SK-N-MC (cell line): ENCODE data around the gene SEMA4B.
"Not testable (repeated sequence)": the region's sequence is repeated elsewhere in the genome, so short reads cannot be mapped to it uniquely, and the experiment has no call there.

ENCODE experiments used
- DNase-seq: peaks from one replicate; pipeline ENCODE4 v3.0.0-alpha.2; 2011; ENCODE audit warnings: low read depth, low spot score
- H3K27ac ChIP-seq: fragments of 200-600 bp; sonication (generic); 2 replicates; pipeline ENCODE4 v1.5.1; 2016; ENCODE audit warnings: mixed run types
- H3K36me3 ChIP-seq: fragments of 200-600 bp; sonication (generic); 2 replicates; pipeline ENCODE4 v1.6.1; 2017; ENCODE audit warnings: antibody characterized with exemption, low read length, mixed read lengths; ENCODE audit not compliant: insufficient read depth
- H3K4me3 ChIP-seq: fragments of 200-600 bp; sonication (generic); 2 replicates; pipeline ENCODE4 v1.5.1; 2016
- H3K9ac ChIP-seq: fragments of 200-600 bp; sonication (generic); 2 replicates; pipeline ENCODE4 v1.8.0; 2017; ENCODE audit warnings: mixed run types, mixed read lengths; ENCODE audit not compliant: insufficient read length
- H3K9me3 ChIP-seq: fragments of 200-600 bp; sonication (generic); 2 replicates; pipeline ENCODE4 v1.6.1; 2017; ENCODE audit warnings: low read depth, mild to moderate bottlenecking, antibody characterized with exemption, low read length, moderate library complexity, mixed read lengths
- EZH2 ChIP-seq: fragments of 200-600 bp; sonication (generic); IDR thresholded peaks from one replicate; pipeline ENCODE4 v1.6.1; 2017; ENCODE audit warnings: antibody characterized with exemption
- FOXP2 ChIP-seq: optimal IDR thresholded peaks from 2 replicates; pipeline ENCODE3; 2011; ENCODE audit warnings: mild to moderate bottlenecking, moderate library complexity; ENCODE audit not compliant: insufficient read depth; ENCODE audit errors: extremely low read length, control extremely low read depth
- POLR2AphosphoS5 ChIP-seq: IDR thresholded peaks from 2 replicates; pipeline ENCODE4 v1.6.1; 2012; ENCODE audit warnings: mild to moderate bottlenecking, low read depth, low read length, borderline replicate concordance

The SEMA4B gene

DNA sequence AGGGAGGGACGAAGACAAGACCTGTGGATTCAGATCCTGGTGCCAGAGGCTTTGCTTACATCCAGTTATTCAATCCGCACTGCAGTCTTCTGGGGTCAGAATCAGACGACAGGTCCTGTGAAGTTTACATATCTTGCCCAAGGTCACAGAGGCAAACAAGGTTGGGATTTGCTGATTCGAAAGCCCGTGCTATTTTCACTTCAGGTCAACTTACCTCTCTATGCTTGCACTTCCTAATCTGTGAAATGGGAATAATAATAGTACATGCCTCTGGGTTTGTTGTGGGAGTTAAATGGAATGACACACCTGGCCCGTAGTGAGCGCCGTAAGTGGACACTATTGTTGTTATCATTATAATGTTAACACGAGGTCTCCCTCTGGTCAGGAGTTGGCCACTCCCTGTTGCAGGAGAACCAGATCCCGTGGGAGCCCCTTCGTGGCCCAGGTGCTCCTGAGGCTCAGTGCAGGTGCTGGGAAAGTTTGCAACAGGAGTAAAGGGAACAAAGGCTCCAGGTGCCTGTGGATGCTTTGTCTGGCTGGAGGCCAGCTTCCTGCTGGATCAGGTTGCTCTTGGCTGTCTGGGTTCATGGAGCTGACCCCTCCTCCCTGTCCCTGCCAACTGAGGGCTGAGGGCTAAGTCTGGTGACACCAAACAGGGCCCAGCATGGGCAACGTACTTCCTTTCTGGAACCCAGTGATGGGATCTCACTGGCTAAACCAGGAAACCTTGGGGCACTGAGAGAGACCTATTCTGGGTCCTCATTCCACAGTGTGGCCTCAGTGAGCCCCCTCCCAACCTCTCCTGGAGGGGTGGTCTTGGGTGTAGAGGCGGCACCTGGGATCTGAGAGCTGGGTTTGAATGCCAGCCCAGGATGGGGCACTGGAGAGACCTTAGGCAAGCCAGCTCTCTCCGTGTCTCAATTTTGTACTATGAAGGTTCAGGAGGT lies 40.1 kb upstream of the SEMA4B start:
- no peaks in the 10 kb centered on the region for H3K36me3 ChIP-seq
- TF ChIP-seq EZH2 (no peak), FOXP2 (no peak), POLR2AphosphoS5 (no peak)
- no peak overlapping the region for H3K4me3 ChIP-seq
- no peak overlapping the region for H3K9ac ChIP-seq
- no peak for DNase-seq
- H3K27ac ChIP-seq, result no peak overlapping the region
- no peaks in the 10 kb centered on the region for H3K9me3 ChIP-seq

GRCh38 chr15:90161950-90162361 lies 39.2 kb upstream of the SEMA4B start:
- Histone ChIP-seq H3K4me3 (no peak overlapping the region), H3K36me3 (no peaks in the 10 kb centered on the region), H3K9me3 (no peaks in the 10 kb centered on the region), H3K9ac (no peak overlapping the region), H3K27ac (no peak overlapping the region)
- no peak for DNase-seq
- no peak for TF ChIP-seq EZH2
- TF ChIP-seq POLR2AphosphoS5, result no peak
- no peak for TF ChIP-seq FOXP2

DNA sequence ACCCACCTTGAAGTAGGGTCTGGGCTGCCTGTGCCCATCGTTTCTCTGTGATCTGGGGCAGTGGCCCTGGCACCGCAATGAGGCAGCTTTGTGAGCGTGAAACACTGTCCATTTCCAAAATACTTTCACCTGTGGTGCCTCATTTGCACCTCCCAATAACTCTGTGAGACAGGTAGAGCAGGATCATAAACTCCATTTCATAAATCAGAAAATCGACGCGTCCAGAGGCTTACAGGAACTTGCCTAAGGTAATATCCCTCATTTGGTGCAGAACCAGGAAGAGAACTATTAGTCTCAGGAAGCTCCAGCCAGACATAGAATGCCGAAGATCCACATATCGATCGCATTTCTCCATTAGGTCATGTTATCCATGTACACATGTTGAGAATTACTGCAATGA lies 38.2 kb upstream of the SEMA4B start:
- Histone ChIP-seq H3K27ac (no peak overlapping the region), H3K36me3 (no peaks in the 10 kb centered on the region)

DNA sequence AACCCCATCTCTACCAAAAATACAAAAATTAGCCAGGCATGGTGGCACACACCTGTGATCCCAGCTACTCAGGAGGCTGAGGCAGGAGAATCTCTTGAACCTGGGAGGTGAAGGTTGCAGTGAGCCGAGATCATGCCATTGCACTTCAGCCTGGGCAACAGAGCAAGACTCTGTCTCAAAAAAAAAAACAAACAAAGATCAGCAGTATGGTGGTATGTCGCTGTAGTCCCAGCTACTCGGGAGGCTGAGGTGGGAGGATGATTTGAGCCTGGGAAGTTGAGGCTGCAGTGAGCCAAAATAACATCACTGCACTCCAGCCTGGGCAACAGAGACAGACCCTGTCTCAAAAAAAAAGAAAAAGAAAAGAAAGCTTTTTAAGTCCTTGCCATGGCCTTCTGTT lies 36.9 kb upstream of the SEMA4B start:
- not testable (repeated sequence) for H3K27ac ChIP-seq, H3K36me3 ChIP-seq

More for the DNA sequence above, 38.2 kb upstream of the SEMA4B start:
- Histone ChIP-seq H3K4me3 (no peak overlapping the region), H3K9ac (no peak overlapping the region), H3K9me3 (no peaks in the 10 kb centered on the region)
- no peak for TF ChIP-seq EZH2
- TF ChIP-seq FOXP2, result no peak
- TF ChIP-seq POLR2AphosphoS5, result no peak
- DNase-seq, result no peak

DNA sequence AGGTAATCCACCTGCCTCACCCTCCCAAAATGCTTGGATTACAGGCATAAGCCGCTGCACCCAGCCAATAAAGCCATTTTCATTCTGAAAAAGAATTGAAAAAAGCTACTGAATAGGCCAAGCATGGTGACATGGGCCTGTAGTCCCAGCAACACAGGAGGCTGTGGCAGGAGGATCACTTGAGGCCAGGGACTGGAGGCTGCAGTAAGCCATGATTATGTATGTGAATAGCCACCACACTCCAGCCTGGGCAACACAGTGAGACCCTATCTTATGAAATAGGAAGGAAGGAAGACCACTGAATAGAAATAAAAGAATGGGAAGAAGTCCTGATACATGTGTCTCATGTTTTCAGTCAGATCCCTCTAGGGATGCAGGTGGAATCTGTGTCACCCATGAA lies 36.0 kb upstream of the SEMA4B start:
- Histone ChIP-seq H3K27ac (no peak overlapping the region), H3K9ac (no peak overlapping the region), H3K4me3 (no peak overlapping the region), H3K36me3 (no peaks in the 10 kb centered on the region), H3K9me3 (no peaks in the 10 kb centered on the region)
- TF ChIP-seq FOXP2 (no peak), EZH2 (no peak)
- no peak for DNase-seq

More for the DNA sequence above, 36.9 kb upstream of the SEMA4B start:
- H3K9me3 ChIP-seq, H3K4me3 ChIP-seq, H3K9ac ChIP-seq, DNase-seq: not testable (repeated sequence)

- Histone ChIP-seq H3K9ac (no peak overlapping the region), H3K36me3 (no peaks in the 10 kb centered on the region), H3K27ac (no peak overlapping the region), H3K9me3 (no peaks in the 10 kb centered on the region), H3K4me3 (no peak overlapping the region)
- TF ChIP-seq FOXP2 (no peak), EZH2 (no peak), POLR2AphosphoS5 (no peak)
- no peak for DNase-seq
Observed at GRCh38 chr15:90165659-90166489, 35.3 kb upstream of the SEMA4B start.

- Histone ChIP-seq H3K27ac (no peak overlapping the region), H3K9me3 (no peaks in the 10 kb centered on the region), H3K36me3 (no peaks in the 10 kb centered on the region), H3K4me3 (no peak overlapping the region), H3K9ac (no peak overlapping the region)
- no peak for DNase-seq
- TF ChIP-seq EZH2 (no peak), POLR2AphosphoS5 (no peak), FOXP2 (no peak)
Observed at GRCh38 chr15:90167121-90167520, 34.0 kb upstream of the SEMA4B start.

- Histone ChIP-seq H3K27ac (no peak overlapping the region), H3K9ac (no peak overlapping the region), H3K4me3 (no peak overlapping the region), H3K9me3 (no peaks in the 10 kb centered on the region), H3K36me3 (no peaks in the 10 kb centered on the region)
- DNase-seq, result no peak
- TF ChIP-seq POLR2AphosphoS5, result no peak
- TF ChIP-seq FOXP2, result no peak
- TF ChIP-seq EZH2, result no peak
Observed at GRCh38 chr15:90171623-90172022, 29.5 kb upstream of the SEMA4B start.
